Gastrocnemius medialis (tissue), 4 donors: ENCODE results near the gene SLC7A8. TPM values are rescaled to one million over a fixed set of nuclear protein-coding genes. Genes with fewer than 3 reads are reported as not detected.

ENCODE experiments used
- ATAC-seq, 2 donors: fragments of 150-250 bp; one replicate each; pipeline ENCODE4 v1.9.1; 2016
- DNase-seq, 2 donors: peaks; one replicate each; pipeline ENCODE4 v3.0.0-alpha.2; 2019
- H3K27ac ChIP-seq, 4 donors: fragments of 200-600 bp; sonication (generic); 1 replicate in 1 of 4; 2 replicates in 3 of 4; pipeline ENCODE4 v1.5.1; 2016 to 2018; ENCODE audit warnings: mild to moderate bottlenecking in 2 of 4, moderate library complexity in 1 of 4
- H3K27me3 ChIP-seq, 3 donors: fragments of 200-600 bp; sonication (generic) in 2 of 3; 1 replicate in 1 of 3; 2 replicates in 2 of 3; pipeline versions ENCODE4 v1.5.1 to v1.6.0; 2016 to 2019; ENCODE audit warnings: mild to moderate bottlenecking in 1 of 3, moderate library complexity in 1 of 3
- H3K36me3 ChIP-seq, 2 donors: fragments of 200-600 bp; sonication (generic) in 1 of 2; one replicate each; pipeline ENCODE4 v1.5.1; 2017 to 2018
- H3K4me1 ChIP-seq, 2 donors: fragments of 200-600 bp; sonication (generic) in 1 of 2; one replicate each; pipeline ENCODE4 v1.5.1; 2016 to 2017; ENCODE audit warnings: mild to moderate bottlenecking in 2 of 2
- H3K4me3 ChIP-seq, 4 donors: fragments of 200-600 bp; sonication (generic) in 3 of 4; 1 replicate in 1 of 4; 2 replicates in 3 of 4; pipeline ENCODE4 v1.5.1; 2016 to 2019; ENCODE audit warnings: mild to moderate bottlenecking in 2 of 4
- H3K9me3 ChIP-seq, 3 donors: fragments of 200-600 bp; sonication (generic) in 2 of 3; 1 replicate in 1 of 3; 2 replicates in 2 of 3; pipeline ENCODE4 v1.5.1; 2016 to 2019
- POLR2A ChIP-seq, 2 donors: fragments of 450-650 bp; IDR thresholded peaks; one replicate each; pipeline ENCODE4 v1.6.1; 2017; ENCODE audit warnings: antibody characterized with exemption in 2 of 2, mild to moderate bottlenecking in 2 of 2, moderate library complexity in 2 of 2
- in situ Hi-C, 4 donors: fragments of 200-750 bp; cut with MboI; loops; one replicate each; pipeline versions ENCODE4 v1.15.0 to v1.8.0; 2017; ENCODE audit warnings: low sequenced_read_pairs in 4 of 4
- intact Hi-C: fragments of 100-400 bp; cut with DNase I; formaldehyde crosslinking; loops from one replicate; pipeline ENCODE4 v1.15.1; 2023; ENCODE audit warnings: low total_unique reads
- total RNA-seq, 4 donors: library from RNA; depleted of rRNA; stranded (reverse); fragments of >200 nt; gene quantifications; one replicate each; pipeline versions ENCODE4 v1.1.0 to v1.2.3, GENCODE V29; 2016
- TF ChIP-seq, protein P1 (sequence below), 5 experiments: fragments of 450-650 bp in 3 of 5; fragments of 200-600 bp in 2 of 5; sonication (generic) in 2 of 5; IDR thresholded peaks in 4 of 5; conservative IDR thresholded peaks in 1 of 5; 1 replicate in 4 of 5; 2 replicates in 1 of 5; pipeline ENCODE4 v1.5.1; 2016 to 2019; ENCODE audit warnings: antibody characterized with exemption in 5 of 5, mild to moderate bottlenecking in 3 of 5, moderate library complexity in 3 of 5

Gene SLC7A8
- total RNA-seq, 4 donors from 2014 or later: 34.5 to 199 (median 63.7) TPM

DNA sequence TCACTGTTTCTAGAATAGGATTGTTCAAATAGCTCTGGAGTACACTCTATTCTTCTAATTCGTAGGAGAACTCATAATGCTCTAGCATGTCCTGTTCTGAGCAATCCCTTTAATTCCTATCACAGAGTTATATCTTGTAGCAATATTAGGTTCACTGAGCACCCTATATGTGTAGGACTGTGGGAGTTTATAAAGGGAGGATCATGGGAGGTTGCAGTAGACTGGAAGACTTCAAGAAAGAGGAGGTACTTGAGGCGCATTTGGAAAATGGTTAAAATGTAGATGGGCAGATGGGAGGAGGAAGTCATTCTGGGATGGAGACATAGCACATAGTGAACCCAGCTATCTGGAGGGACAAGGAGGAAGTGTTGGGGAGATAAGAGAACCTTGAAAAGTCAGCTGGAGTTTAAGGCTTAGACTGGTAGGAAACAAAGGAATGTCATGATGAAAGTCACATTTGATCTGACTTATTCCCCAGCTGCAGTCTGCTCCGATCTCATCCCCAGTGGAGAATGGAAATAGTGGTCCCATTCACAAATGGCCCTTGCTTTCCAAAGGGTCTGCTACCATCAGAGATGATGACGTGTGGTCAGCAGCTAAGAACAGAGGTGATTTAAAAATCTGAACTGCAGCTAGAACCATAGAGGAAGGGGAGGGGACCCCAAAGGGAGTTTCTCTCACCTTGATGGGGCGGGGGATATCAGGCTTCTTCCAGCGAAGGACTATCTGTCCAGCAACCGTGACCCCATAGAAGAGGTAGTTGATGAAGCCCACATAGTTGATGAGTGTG, 54.3 kb downstream of the SLC7A8 start:
- H3K36me3 ChIP-seq: peaks cover 3 to 51% of the 10 kb centered on the region in 2 donors
- H3K4me1 ChIP-seq: peaks cover 35 to 38% of the 10 kb centered on the region in 2 donors
- no peak overlapping the region for H3K4me3 ChIP-seq
- TF ChIP-seq, protein P1, sequence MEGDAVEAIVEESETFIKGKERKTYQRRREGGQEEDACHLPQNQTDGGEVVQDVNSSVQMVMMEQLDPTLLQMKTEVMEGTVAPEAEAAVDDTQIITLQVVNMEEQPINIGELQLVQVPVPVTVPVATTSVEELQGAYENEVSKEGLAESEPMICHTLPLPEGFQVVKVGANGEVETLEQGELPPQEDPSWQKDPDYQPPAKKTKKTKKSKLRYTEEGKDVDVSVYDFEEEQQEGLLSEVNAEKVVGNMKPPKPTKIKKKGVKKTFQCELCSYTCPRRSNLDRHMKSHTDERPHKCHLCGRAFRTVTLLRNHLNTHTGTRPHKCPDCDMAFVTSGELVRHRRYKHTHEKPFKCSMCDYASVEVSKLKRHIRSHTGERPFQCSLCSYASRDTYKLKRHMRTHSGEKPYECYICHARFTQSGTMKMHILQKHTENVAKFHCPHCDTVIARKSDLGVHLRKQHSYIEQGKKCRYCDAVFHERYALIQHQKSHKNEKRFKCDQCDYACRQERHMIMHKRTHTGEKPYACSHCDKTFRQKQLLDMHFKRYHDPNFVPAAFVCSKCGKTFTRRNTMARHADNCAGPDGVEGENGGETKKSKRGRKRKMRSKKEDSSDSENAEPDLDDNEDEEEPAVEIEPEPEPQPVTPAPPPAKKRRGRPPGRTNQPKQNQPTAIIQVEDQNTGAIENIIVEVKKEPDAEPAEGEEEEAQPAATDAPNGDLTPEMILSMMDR (IDR thresholded peaks at IDR 0.05 in 4 of 5, conservative IDR thresholded peaks at IDR 0.05 in 1 of 5): no peak
- no peak for TF ChIP-seq POLR2A (IDR thresholded peaks at IDR 0.05)
- H3K9me3 ChIP-seq: no peaks in the 10 kb centered on the region
- peak overlapping the region; percentile 33 to 85 (median 73) for H3K27ac ChIP-seq
- DNase-seq (no peak), ATAC-seq (no peak)
- in situ Hi-C loops (no loop called here), intact Hi-C loops (no loop called here)
- no peaks in the 10 kb centered on the region for H3K27me3 ChIP-seq

DNA sequence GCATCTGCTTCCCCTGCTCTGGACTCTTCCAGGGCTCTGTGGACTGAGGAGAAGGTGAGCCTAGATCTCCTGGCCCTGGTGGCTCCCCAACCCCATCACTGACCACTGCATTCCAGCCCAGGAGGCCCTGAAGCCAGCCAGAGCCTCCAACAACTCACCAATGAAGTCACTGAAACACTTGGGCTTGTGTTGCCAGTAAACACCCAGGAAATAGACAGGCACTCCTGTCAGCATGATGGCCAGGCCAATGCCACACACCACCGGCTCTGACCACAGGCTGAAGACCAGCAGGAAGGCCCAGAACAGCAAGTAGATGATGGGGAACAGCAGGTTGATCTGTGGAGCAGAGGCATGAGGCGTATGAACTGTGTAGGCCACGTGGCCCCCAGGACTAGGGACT, 55.6 kb downstream of the SLC7A8 start:
- peaks cover 45 to 49% of the 10 kb centered on the region in 2 donors for H3K4me1 ChIP-seq
- TF ChIP-seq, protein P1 (IDR thresholded peaks at IDR 0.05 in 4 of 5, conservative IDR thresholded peaks at IDR 0.05 in 1 of 5): no peak
- TF ChIP-seq POLR2A (IDR thresholded peaks at IDR 0.05): no peak
- no peaks in the 10 kb centered on the region for H3K9me3 ChIP-seq
- no peak for DNase-seq
- H3K27ac ChIP-seq: peak overlapping the region; percentile 71 to 85 (median 78)
- peaks cover 3 to 51% of the 10 kb centered on the region in 2 donors for H3K36me3 ChIP-seq
- in situ Hi-C loops (no loop called here), intact Hi-C loops (loop anchor here (2.0 kb wide), 1 partner anchor 15 kb away; no protein-coding TSS in a partner anchor)
- no peaks in the 10 kb centered on the region for H3K27me3 ChIP-seq
- ATAC-seq: no peak
- H3K4me3 ChIP-seq: no peak overlapping the region

DNA sequence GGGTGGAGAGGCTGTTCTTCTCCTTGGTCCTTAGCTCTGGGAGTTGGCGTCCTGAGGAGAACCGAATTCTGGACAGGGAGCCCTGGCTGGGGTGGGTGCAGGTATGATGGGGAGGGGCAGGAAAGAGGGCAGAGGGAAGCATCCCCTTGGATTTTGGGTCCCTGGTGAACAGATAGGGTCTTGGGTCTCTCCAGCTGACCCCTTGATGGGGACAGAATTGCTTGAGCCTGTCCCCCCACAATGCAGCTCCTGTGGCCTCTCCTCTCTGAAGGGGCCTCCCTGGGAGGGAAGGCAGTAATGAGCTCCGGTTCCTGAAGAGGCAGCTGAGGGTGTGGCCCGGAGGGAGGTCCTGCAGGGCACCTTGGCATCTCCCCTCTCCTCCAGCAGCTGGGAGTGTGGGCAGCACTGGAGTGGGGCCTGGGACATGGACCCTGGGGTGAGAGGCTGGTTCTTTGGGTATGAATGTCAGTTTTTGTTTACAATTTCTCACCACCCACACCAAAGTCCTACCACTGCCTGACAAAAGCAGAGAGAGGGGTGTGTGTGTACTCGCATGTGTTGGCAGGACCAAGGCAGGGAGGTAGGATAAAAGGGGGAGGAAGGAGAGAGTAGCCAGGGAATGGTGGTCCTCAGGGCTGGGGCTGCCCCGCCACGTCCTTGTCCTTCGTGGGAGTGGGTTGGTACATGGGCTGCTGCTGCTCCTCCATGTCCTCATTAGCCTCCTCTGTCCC, 56.7 kb downstream of the SLC7A8 start:
- peak overlapping the region; percentile 71 to 85 (median 78) for H3K27ac ChIP-seq
- ATAC-seq (no peak), DNase-seq (no peak)
- H3K4me3 ChIP-seq: no peak overlapping the region
- intact Hi-C loops (loop anchor here (2.0 kb wide), 1 partner anchor 16 kb away; no protein-coding TSS in a partner anchor), in situ Hi-C loops (no loop called here)
- TF ChIP-seq, protein P1 (IDR thresholded peaks at IDR 0.05 in 4 of 5, conservative IDR thresholded peaks at IDR 0.05 in 1 of 5): no peak
- no peak for TF ChIP-seq POLR2A (IDR thresholded peaks at IDR 0.05)
- H3K36me3 ChIP-seq: peaks cover 3 to 42% of the 10 kb centered on the region in 2 donors
- H3K27me3 ChIP-seq: no peaks in the 10 kb centered on the region
- no peaks in the 10 kb centered on the region for H3K9me3 ChIP-seq
- H3K4me1 ChIP-seq: peaks cover 45 to 51% of the 10 kb centered on the region in 2 donors

DNA sequence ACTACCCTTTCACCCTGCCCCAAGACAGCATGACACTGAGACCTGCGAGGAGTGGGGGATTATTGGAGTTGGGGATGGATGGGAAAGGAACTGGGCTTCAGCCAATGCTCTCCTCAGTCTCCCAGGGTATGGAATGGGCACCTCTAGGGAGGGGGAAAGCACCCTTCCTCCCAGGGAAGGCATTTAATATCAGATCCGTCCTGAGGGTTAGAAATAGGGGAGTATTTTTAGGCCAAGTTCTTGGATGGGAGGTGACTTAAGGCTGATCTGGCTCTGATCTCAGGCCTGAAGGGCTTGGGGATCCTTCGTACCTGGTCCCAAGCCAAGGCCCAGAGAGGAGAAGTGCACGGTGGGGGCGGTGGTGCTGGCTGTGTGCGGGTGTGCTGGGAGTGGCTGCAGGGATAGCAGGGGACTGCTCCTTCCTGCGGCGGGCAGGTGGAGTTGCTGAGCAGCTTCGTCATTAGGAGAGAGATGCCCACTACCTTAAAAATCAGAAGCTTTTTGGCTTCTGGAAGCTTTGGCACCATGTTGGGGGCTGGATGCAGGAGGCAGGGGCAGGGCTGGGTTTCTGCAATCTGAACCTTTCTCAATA, 57.4 kb downstream of the SLC7A8 start:
- TF ChIP-seq POLR2A (IDR thresholded peaks at IDR 0.05): no peak
- TF ChIP-seq, protein P1 (IDR thresholded peaks at IDR 0.05 in 4 of 5, conservative IDR thresholded peaks at IDR 0.05 in 1 of 5): no peak
- Histone ChIP-seq H3K4me3 (no peak overlapping the region), H3K27me3 (no peaks in the 10 kb centered on the region), H3K9me3 (no peaks in the 10 kb centered on the region), H3K4me1 (peaks cover 45 to 51% of the 10 kb centered on the region in 2 donors), H3K27ac (peak overlapping the region; percentile 71 to 85 (median 78)), H3K36me3 (peaks cover 3 to 42% of the 10 kb centered on the region in 2 donors)
- DNase-seq (peak; percentile 56 to 75), ATAC-seq (peak; percentile 28 to 40)
- intact Hi-C loops: loop anchor here (2.0 kb wide), 1 partner anchor 17 kb away; no protein-coding TSS in a partner anchor
- in situ Hi-C loops: no loop called here
